ENCODE data around the gene FNIP1. TPM values are rescaled to one million over a fixed set of nuclear protein-coding genes. Genes with fewer than 3 reads are reported as not detected.

The FNIP1 gene
- total RNA-seq, 1 experiment from 2014 or later = 16.4 TPM

DNA sequence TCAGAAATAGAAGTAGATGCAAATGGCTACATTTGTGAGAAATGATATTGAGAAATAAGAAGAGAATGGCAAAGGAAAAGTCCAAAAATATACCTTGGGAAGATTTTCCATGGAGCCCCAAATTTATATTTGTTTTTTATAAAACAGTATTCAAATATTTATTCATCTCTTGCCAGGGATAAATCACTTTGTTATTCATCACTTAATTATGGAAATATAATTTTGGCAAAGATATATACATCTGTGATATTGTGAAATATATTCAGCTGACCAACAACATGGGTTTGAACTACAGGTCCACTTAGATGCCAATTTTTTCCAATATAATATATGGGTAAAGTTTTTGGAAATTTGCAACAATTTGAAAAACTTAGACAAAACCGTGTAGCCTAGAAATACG is 142.0 kb downstream of the FNIP1 start:
- H3K27me3 ChIP-seq (ENCODE audit: insufficient read depth, low read length) = no peaks in the 10 kb centered on the region
- CTCF ChIA-PET = no interaction called here
- H3K9ac ChIP-seq (ENCODE audit: low read length) = no peak overlapping the region
- POLR2A ChIA-PET = no interaction called here
- H3K9me2 ChIP-seq (ENCODE audit: insufficient read depth) = no peaks in the 10 kb centered on the region
- H3K4me3 ChIP-seq (replicated peaks in 1 of 2; ENCODE audit: low read depth in 1 of 2, low read length in 2 of 2) = no peak overlapping the region
- TF ChIP-seq, protein P1, sequence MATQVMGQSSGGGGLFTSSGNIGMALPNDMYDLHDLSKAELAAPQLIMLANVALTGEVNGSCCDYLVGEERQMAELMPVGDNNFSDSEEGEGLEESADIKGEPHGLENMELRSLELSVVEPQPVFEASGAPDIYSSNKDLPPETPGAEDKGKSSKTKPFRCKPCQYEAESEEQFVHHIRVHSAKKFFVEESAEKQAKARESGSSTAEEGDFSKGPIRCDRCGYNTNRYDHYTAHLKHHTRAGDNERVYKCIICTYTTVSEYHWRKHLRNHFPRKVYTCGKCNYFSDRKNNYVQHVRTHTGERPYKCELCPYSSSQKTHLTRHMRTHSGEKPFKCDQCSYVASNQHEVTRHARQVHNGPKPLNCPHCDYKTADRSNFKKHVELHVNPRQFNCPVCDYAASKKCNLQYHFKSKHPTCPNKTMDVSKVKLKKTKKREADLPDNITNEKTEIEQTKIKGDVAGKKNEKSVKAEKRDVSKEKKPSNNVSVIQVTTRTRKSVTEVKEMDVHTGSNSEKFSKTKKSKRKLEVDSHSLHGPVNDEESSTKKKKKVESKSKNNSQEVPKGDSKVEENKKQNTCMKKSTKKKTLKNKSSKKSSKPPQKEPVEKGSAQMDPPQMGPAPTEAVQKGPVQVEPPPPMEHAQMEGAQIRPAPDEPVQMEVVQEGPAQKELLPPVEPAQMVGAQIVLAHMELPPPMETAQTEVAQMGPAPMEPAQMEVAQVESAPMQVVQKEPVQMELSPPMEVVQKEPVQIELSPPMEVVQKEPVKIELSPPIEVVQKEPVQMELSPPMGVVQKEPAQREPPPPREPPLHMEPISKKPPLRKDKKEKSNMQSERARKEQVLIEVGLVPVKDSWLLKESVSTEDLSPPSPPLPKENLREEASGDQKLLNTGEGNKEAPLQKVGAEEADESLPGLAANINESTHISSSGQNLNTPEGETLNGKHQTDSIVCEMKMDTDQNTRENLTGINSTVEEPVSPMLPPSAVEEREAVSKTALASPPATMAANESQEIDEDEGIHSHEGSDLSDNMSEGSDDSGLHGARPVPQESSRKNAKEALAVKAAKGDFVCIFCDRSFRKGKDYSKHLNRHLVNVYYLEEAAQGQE (IDR thresholded peaks at IDR 0.05; ENCODE audit: low read depth) = no peak
- TF ChIP-seq EGR1 (IDR thresholded peaks at IDR 0.05; ENCODE audit: low read depth) (no peak), ZNF274 (IDR thresholded peaks at IDR 0.05; ENCODE audit: low read depth, low read length) (no peak), SP1 (IDR thresholded peaks at IDR 0.05; ENCODE audit: low read depth) (no peak), ZFX (IDR thresholded peaks at IDR 0.05) (no peak)
- no peaks in the 10 kb centered on the region for H4K20me1 ChIP-seq (ENCODE audit: insufficient read depth)
- H3K9me3 ChIP-seq (ENCODE audit: control insufficient read depth in 1 of 2, insufficient read depth in 1 of 2, low read depth in 1 of 2, low read length in 2 of 2) = no peaks in the 10 kb centered on the region
- RAD21 ChIA-PET (ENCODE audit: low non-redundant PET in 1 of 2, low total read pairs in 2 of 2, uncharacterized antibody in 2 of 2, unreplicated experiment in 2 of 2) = no interaction called here
- intact Hi-C loops (cut with micrococcal nuclease) = no loop called here
- H3K36me3 ChIP-seq (ENCODE audit: control insufficient read depth in 1 of 2, insufficient read depth in 2 of 2, low read length in 2 of 2) = no peaks in the 10 kb centered on the region
- H3K27ac ChIP-seq (ENCODE audit: low read depth, low read length) = no peak overlapping the region
- ATAC-seq (no peak), DNase-seq (ENCODE audit: low read depth, low spot score) (no peak)
- H3K79me2 ChIP-seq (ENCODE audit: insufficient read depth, low read length) = no peaks in the 10 kb centered on the region
- H3K4me1 ChIP-seq (ENCODE audit: control insufficient read depth in 1 of 2, insufficient read depth in 2 of 2, low read length in 2 of 2) = no peaks in the 10 kb centered on the region
- no TSS peak for BruUV-seq (replicated peaks)
- H2AFZ ChIP-seq (ENCODE audit: low read depth, low read length, poor library complexity, severe bottlenecking) = no peak overlapping the region
- no peak overlapping the region for H3K4me2 ChIP-seq (ENCODE audit: low read length)

DNA sequence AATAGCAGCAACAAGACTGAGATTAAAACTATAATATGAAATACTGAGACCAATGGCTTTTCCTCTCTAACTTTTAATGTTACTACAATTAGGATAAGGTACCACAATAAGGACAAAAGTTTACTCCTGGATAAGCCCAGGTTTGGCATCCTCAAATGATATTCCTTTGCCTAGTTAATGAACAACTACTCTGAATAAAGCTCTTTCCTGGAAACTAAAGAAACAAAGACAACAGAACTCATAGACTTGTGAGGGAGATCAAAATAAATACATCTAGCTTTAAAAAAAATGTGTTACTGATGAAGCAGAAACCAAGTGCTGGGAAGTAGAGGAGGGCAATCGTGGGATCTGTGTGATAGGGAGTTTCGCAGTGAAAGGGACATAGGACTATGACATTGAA is 142.5 kb downstream of the FNIP1 start:
- H3K4me3 ChIP-seq (replicated peaks in 1 of 2; ENCODE audit: low read depth in 1 of 2, low read length in 2 of 2) = no peak overlapping the region
- DNase-seq (ENCODE audit: low read depth, low spot score) = no peak
- no peaks in the 10 kb centered on the region for H3K79me2 ChIP-seq (ENCODE audit: insufficient read depth, low read length)
- RAD21 ChIA-PET (ENCODE audit: low non-redundant PET in 1 of 2, low total read pairs in 2 of 2, uncharacterized antibody in 2 of 2, unreplicated experiment in 2 of 2) = no interaction called here
- H3K9ac ChIP-seq (ENCODE audit: low read length) = no peak overlapping the region
- H3K9me3 ChIP-seq (ENCODE audit: control insufficient read depth in 1 of 2, insufficient read depth in 1 of 2, low read depth in 1 of 2, low read length in 2 of 2) = no peaks in the 10 kb centered on the region
- no peaks in the 10 kb centered on the region for H3K9me2 ChIP-seq (ENCODE audit: insufficient read depth)
- intact Hi-C loops (cut with micrococcal nuclease) = no loop called here
- H3K27me3 ChIP-seq (ENCODE audit: insufficient read depth, low read length) = no peaks in the 10 kb centered on the region
- CTCF ChIA-PET = no interaction called here
- H4K20me1 ChIP-seq (ENCODE audit: insufficient read depth) = no peaks in the 10 kb centered on the region
- no peak overlapping the region for H2AFZ ChIP-seq (ENCODE audit: low read depth, low read length, poor library complexity, severe bottlenecking)
- H3K4me2 ChIP-seq (ENCODE audit: low read length) = no peak overlapping the region
- TF ChIP-seq EZH2 (IDR thresholded peaks at IDR 0.05) (no peak), JUND (IDR thresholded peaks at IDR 0.05) (no peak), ELF1 (IDR thresholded peaks at IDR 0.05; ENCODE audit: borderline replicate concordance, low read depth) (no peak), ZNF274 (IDR thresholded peaks at IDR 0.05; ENCODE audit: low read depth, low read length) (no peak), CBX3 (IDR thresholded peaks at IDR 0.05; ENCODE audit: low read depth) (no peak), SP1 (IDR thresholded peaks at IDR 0.05; ENCODE audit: low read depth) (no peak)
- TF ChIP-seq, protein P2, sequence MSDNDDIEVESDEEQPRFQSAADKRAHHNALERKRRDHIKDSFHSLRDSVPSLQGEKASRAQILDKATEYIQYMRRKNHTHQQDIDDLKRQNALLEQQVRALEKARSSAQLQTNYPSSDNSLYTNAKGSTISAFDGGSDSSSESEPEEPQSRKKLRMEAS (IDR thresholded peaks at IDR 0.05) = no peak
- TF ChIP-seq, protein P3, sequence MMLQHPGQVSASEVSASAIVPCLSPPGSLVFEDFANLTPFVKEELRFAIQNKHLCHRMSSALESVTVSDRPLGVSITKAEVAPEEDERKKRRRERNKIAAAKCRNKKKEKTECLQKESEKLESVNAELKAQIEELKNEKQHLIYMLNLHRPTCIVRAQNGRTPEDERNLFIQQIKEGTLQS (IDR thresholded peaks at IDR 0.05) = no peak
- H3K27ac ChIP-seq (ENCODE audit: low read depth, low read length) = no peak overlapping the region
- POLR2A ChIA-PET = no interaction called here
- no peaks in the 10 kb centered on the region for H3K36me3 ChIP-seq (ENCODE audit: control insufficient read depth in 1 of 2, insufficient read depth in 2 of 2, low read length in 2 of 2)
- no TSS peak for BruUV-seq (replicated peaks)
- H3K4me1 ChIP-seq (ENCODE audit: control insufficient read depth in 1 of 2, insufficient read depth in 2 of 2, low read length in 2 of 2) = no peaks in the 10 kb centered on the region
- ATAC-seq = no peak

Data from HCT116 (cell line).